GM19238 (cell line): ENCODE measurements around the gene SNAI3.

Experiments used
- DNase-seq: peaks from one replicate; pipeline ENCODE4 v3.0.0; 2011; ENCODE audit warnings: low spot score; ENCODE audit not compliant: insufficient read length

SNAI3 gene

GRCh38 chr16:88721815-88722755 lies 35.8 kb upstream of the SNAI3 start:
- DNase-seq, result no peak

GRCh38 chr16:88721236-88721635 lies 34.9 kb upstream of the SNAI3 start:
- DNase-seq, result no peak

- no peak for DNase-seq
Measured at GRCh38 chr16:88720396-88720970, 34.2 kb upstream of the SNAI3 start.

GRCh38 chr16:88719933-88720296 lies 33.6 kb upstream of the SNAI3 start:
- no peak for DNase-seq

- DNase-seq, result no peak
Measured at GRCh38 chr16:88719267-88719932, 33.1 kb upstream of the SNAI3 start.

- DNase-seq, result no peak
Measured at GRCh38 chr16:88718178-88718577, 31.9 kb upstream of the SNAI3 start.

GRCh38 chr16:88716601-88717001 lies 30.3 kb upstream of the SNAI3 start:
- no peak for DNase-seq

GRCh38 chr16:88716201-88716600 lies 29.9 kb upstream of the SNAI3 start:
- no peak for DNase-seq

GRCh38 chr16:88715312-88716190 lies 29.2 kb upstream of the SNAI3 start:
- DNase-seq, result no peak

GRCh38 chr16:88714420-88715302 lies 28.4 kb upstream of the SNAI3 start:
- DNase-seq, result no peak

- DNase-seq, result no peak
Measured at GRCh38 chr16:88713568-88714419, 27.5 kb upstream of the SNAI3 start.

- no peak for DNase-seq
Measured at GRCh38 chr16:88713054-88713453, 26.7 kb upstream of the SNAI3 start.

- DNase-seq, result no peak
Measured at GRCh38 chr16:88712362-88712979, 26.2 kb upstream of the SNAI3 start.

- DNase-seq, result no peak
Measured at GRCh38 chr16:88711750-88712340, 25.5 kb upstream of the SNAI3 start.

GRCh38 chr16:88710556-88710955 lies 24.2 kb upstream of the SNAI3 start:
- no peak for DNase-seq

GRCh38 chr16:88706965-88707826 lies 20.9 kb upstream of the SNAI3 start:
- no peak for DNase-seq

GRCh38 chr16:88706229-88706964 lies 20.1 kb upstream of the SNAI3 start, which contains the start of the genes CTU2 and RNF166:
Gene CTU2, plus strand, starts transcription at chr16:88706503. Its CDS starts 28 bp downstream, at chr16:88706531.
Gene RNF166, minus strand, starts transcription at chr16:88706408. Its CDS starts 83 bp downstream, at chr16:88706325.
- peak; percentile 98 for DNase-seq
